Left lung (tissue), 10 donors: ENCODE results near the gene ARSG. TPM values are rescaled to one million over a fixed set of nuclear protein-coding genes. Genes with fewer than 3 reads are reported as not detected.

Experiments
- ATAC-seq: fragments of 200-7000 bp; cut with Tn5 transposase; one replicate; pipeline ENCODE4 v1.9.1; 2020; ENCODE audit warnings: moderate library complexity
- DNase-seq, 4 donors: peaks; one replicate each; pipeline ENCODE4 v3.0.0-alpha.2; 2013 to 2020
- H3K27ac ChIP-seq, 2 donors: fragments of 200-600 bp; sonication (generic) in 1 of 2; one replicate each; pipeline versions ENCODE4 v1.5.0 to v1.8.0; 2020 to 2021
- H3K27me3 ChIP-seq, 2 donors: fragments of 200-600 bp; sonication (generic) in 1 of 2; one replicate each; pipeline versions ENCODE4 v1.5.0 to v1.8.0; 2020 to 2021
- H3K36me3 ChIP-seq, 2 donors: fragments of 200-600 bp; sonication (generic) in 1 of 2; one replicate each; pipeline versions ENCODE4 v1.5.0 to v1.8.0; 2020 to 2021
- H3K4me1 ChIP-seq, 2 donors: fragments of 200-600 bp; one replicate each; pipeline ENCODE4 v1.8.0; 2021
- H3K4me3 ChIP-seq, 2 donors: fragments of 200-600 bp; sonication (generic) in 1 of 2; one replicate each; pipeline versions ENCODE4 v1.5.0 to v1.8.0; 2020 to 2021; ENCODE audit warnings: mild to moderate bottlenecking in 1 of 2
- H3K9me3 ChIP-seq, 2 donors: fragments of 200-600 bp; sonication (generic) in 1 of 2; one replicate each; pipeline versions ENCODE4 v1.5.0 to v1.8.0; 2020 to 2021
- CTCF ChIP-seq, 2 donors: fragments of 200-600 bp; sonication (generic) in 1 of 2; IDR thresholded peaks; one replicate each; pipeline versions ENCODE4 v1.5.0 to v1.8.0; 2021; ENCODE audit warnings: antibody characterized with exemption in 2 of 2
- intact Hi-C, 2 donors: fragments of 100-400 bp; cut with DNase I; formaldehyde crosslinking; loops; one replicate each; pipeline versions ENCODE4 v1.11.2 to v1.14.2; 2022
- polyA plus RNA-seq, 6 donors: library from polyadenylated mRNA; unstranded; fragments of 120-200 nt; gene quantifications; one replicate each; pipeline ENCODE4 v1.2.1, GENCODE V29; 2013; ENCODE audit not compliant: insufficient read length in 6 of 6
- total RNA-seq, 2 donors: library from RNA; stranded (reverse); fragmentation: NEBNext Ultra II Directional; extraction: Animal tissue kit (Norgen Biotek cat#: 25700); gene quantifications; one replicate each; pipeline ENCODE4 v1.2.1, GENCODE V29; 2021
- donor health status: DM: no; HTN: yes; CAD: no.
- donor health status: DM: no; HTN: no; CAD: no.

Gene ARSG
- total and polyA plus RNA-seq, 8 donors, result 3.4 to 10.0 (median 4.5) TPM

GRCh38 chr17:68315930-68316329 lies 24.6 kb downstream of the ARSG start:
- H3K27me3 ChIP-seq, result no peaks in the 10 kb centered on the region
- TF ChIP-seq CTCF (IDR thresholded peaks at IDR 0.05), result no peak
- H3K9me3 ChIP-seq, result no peaks in the 10 kb centered on the region
- no peak for DNase-seq
- intact Hi-C loops, result no loop called here
- no peaks in the 10 kb centered on the region for H3K36me3 ChIP-seq
- no peak overlapping the region for H3K4me3 ChIP-seq
- H3K4me1 ChIP-seq, result peaks cover 0 to 72% of the 10 kb centered on the region in 2 donors
- H3K27ac ChIP-seq, result no peak overlapping the region
- ATAC-seq, result no peak

- Histone ChIP-seq H3K27ac (no peak overlapping the region), H3K4me1 (peaks cover 0 to 57% of the 10 kb centered on the region in 2 donors), H3K36me3 (no peaks in the 10 kb centered on the region), H3K9me3 (no peaks in the 10 kb centered on the region), H3K27me3 (no peaks in the 10 kb centered on the region), H3K4me3 (no peak overlapping the region)
- ATAC-seq (no peak), DNase-seq (no peak)
- intact Hi-C loops, result no loop called here
- no peak for TF ChIP-seq CTCF (IDR thresholded peaks at IDR 0.05)
Observed at GRCh38 chr17:68317458-68317857, 26.2 kb downstream of the ARSG start.

- Histone ChIP-seq H3K9me3 (no peaks in the 10 kb centered on the region), H3K4me3 (no peak overlapping the region), H3K36me3 (no peaks in the 10 kb centered on the region), H3K27ac (no peak overlapping the region), H3K4me1 (peaks cover 0 to 48% of the 10 kb centered on the region in 2 donors), H3K27me3 (no peaks in the 10 kb centered on the region)
- DNase-seq, result no peak
- TF ChIP-seq CTCF (IDR thresholded peaks at IDR 0.05), result no peak
- ATAC-seq, result peak; percentile 31
- intact Hi-C loops, result no loop called here
Observed at GRCh38 chr17:68318103-68318991, 27.1 kb downstream of the ARSG start.

GRCh38 chr17:68319410-68320162 lies 28.3 kb downstream of the ARSG start:
- Histone ChIP-seq H3K27ac (peak overlapping the region in 1 of 2 donors; percentile 20), H3K4me1 (peaks cover 0 to 36% of the 10 kb centered on the region in 2 donors), H3K4me3 (no peak overlapping the region), H3K27me3 (no peaks in the 10 kb centered on the region), H3K9me3 (no peaks in the 10 kb centered on the region), H3K36me3 (no peaks in the 10 kb centered on the region)
- peak; percentile 41 for ATAC-seq
- no peak for DNase-seq
- intact Hi-C loops, result no loop called here
- no peak for TF ChIP-seq CTCF (IDR thresholded peaks at IDR 0.05)

- Histone ChIP-seq H3K4me3 (no peak overlapping the region), H3K27me3 (no peaks in the 10 kb centered on the region), H3K27ac (no peak overlapping the region), H3K9me3 (no peaks in the 10 kb centered on the region), H3K4me1 (peaks cover 0 to 28% of the 10 kb centered on the region in 2 donors), H3K36me3 (no peaks in the 10 kb centered on the region)
- no peak for DNase-seq
- no peak for ATAC-seq
- TF ChIP-seq CTCF (IDR thresholded peaks at IDR 0.05), result no peak
- intact Hi-C loops, result no loop called here
Observed at GRCh38 chr17:68320311-68320865, 29.1 kb downstream of the ARSG start.
